OCI-LY7 (cell line): Measurements from ENCODE around the gene OASL. TPM values are rescaled to one million over a fixed set of nuclear protein-coding genes. Genes with fewer than 3 reads are reported as not detected.

Experiments
- BruUV-seq: library from RNA; stranded (reverse); fragments of 400-500 nt; replicated peaks from 2 replicates; lab custom pipeline; 2021; lab: Mats Ljungman, UMichigan
- CTCF ChIA-PET: fragments of 300-600 bp; sonication (Branson Sonifier 250); formaldehyde crosslinking; loops from one replicate; lab custom pipeline; 2022; ENCODE audit warnings: antibody characterized with exemption; ENCODE audit not compliant: unreplicated experiment; lab: Charles Lee
- POLR2A ChIA-PET: fragments of 300-600 bp; sonication (Branson Sonifier 250); formaldehyde crosslinking; loops from one replicate; lab custom pipeline; 2022; ENCODE audit warnings: antibody characterized with exemption; lab: Charles Lee
- DNase-seq: peaks from one replicate; pipeline ENCODE4 v3.0.0-alpha.2; 2015; ENCODE audit warnings: low spot score
- H2AFZ ChIP-seq: fragments of 200-600 bp; sonication (generic), shearing (Covaris generic); 2 replicates; pipeline ENCODE4 v1.6.1; 2014; ENCODE audit warnings: mild to moderate bottlenecking, antibody characterized with exemption, low read length, moderate library complexity
- H3K27ac ChIP-seq: fragments of 200-600 bp; sonication (generic); 2 replicates; pipeline ENCODE4 v1.5.1; 2014; ENCODE audit warnings: mixed run types, low read depth, mild to moderate bottlenecking, moderate library complexity, low read length, inconsistent platforms; ENCODE audit not compliant: poor library complexity, severe bottlenecking
- H3K36me3 ChIP-seq: fragments of 200-600 bp; sonication (generic); 2 replicates; pipeline ENCODE4 v1.6.1; 2014; ENCODE audit warnings: mild to moderate bottlenecking, antibody characterized with exemption, low read length, moderate library complexity, mixed read lengths; ENCODE audit not compliant: insufficient read depth
- H3K4me1 ChIP-seq: fragments of 200-600 bp; sonication (generic); 2 replicates; pipeline ENCODE4 v1.5.1; 2014; ENCODE audit warnings: mild to moderate bottlenecking, low read length; ENCODE audit not compliant: insufficient read depth, poor library complexity, severe bottlenecking
- H3K4me2 ChIP-seq: fragments of 200-600 bp; sonication (generic); 2 replicates; pipeline ENCODE4 v1.6.1; 2014; ENCODE audit warnings: mild to moderate bottlenecking, low read length
- H3K4me3 ChIP-seq: fragments of 200-600 bp; sonication (generic); 2 replicates; pipeline ENCODE4 v1.5.1; 2014; ENCODE audit warnings: mild to moderate bottlenecking, low read depth, low read length; ENCODE audit not compliant: poor library complexity, severe bottlenecking
- H3K79me2 ChIP-seq: fragments of 200-600 bp; sonication (generic); 2 replicates; pipeline ENCODE4 v1.6.1; 2016; ENCODE audit warnings: low read depth, mild to moderate bottlenecking, low read length, moderate library complexity, mixed read lengths; ENCODE audit not compliant: insufficient read depth
- H3K9me2 ChIP-seq: fragments of 200-600 bp; sonication (generic); 2 replicates; pipeline ENCODE4 v1.6.1; 2016; ENCODE audit warnings: mild to moderate bottlenecking, low read length, mixed read lengths; ENCODE audit not compliant: insufficient read depth
- H3K9me3 ChIP-seq: fragments of 200-600 bp; sonication (generic); 2 replicates; pipeline ENCODE4 v1.6.1; 2014; ENCODE audit warnings: mild to moderate bottlenecking, mixed run types, low read length, mixed read lengths
- H4K20me1 ChIP-seq: fragments of 200-600 bp; sonication (generic); 2 replicates; pipeline ENCODE4 v1.6.1; 2014; ENCODE audit warnings: mild to moderate bottlenecking, antibody characterized with exemption, low read length, moderate library complexity, mixed read lengths; ENCODE audit not compliant: insufficient read depth
- CTCF ChIP-seq: fragments of 200-600 bp; sonication (generic); conservative IDR thresholded peaks from 2 replicates; pipeline ENCODE4 v1.5.1; 2014; ENCODE audit warnings: mild to moderate bottlenecking, antibody characterized with exemption, low read length, moderate library complexity, mixed read lengths
- EZH2phosphoT487 ChIP-seq: fragments of 200-600 bp; sonication (generic); IDR thresholded peaks from 2 replicates; pipeline ENCODE4 v1.6.1; 2018; ENCODE audit warnings: low read depth, borderline replicate concordance, mild to moderate bottlenecking, mixed run types, antibody characterized with exemption, low read length, moderate library complexity, mixed read lengths
- intact Hi-C: fragments of 100-400 bp; cut with micrococcal nuclease; formaldehyde crosslinking; loops from one replicate; pipeline ENCODE4 v1.10.0; 2022; ENCODE audit not compliant: unreplicated experiment
- total RNA-seq, 2 experiments: library from RNA; depleted of rRNA in 1 of 2; stranded (reverse); fragments of >200 nt in 1 of 2; shearing (Covaris generic) in 1 of 2; gene quantifications; 2 replicates each; pipeline ENCODE4 v1.2.3, GENCODE V29; 2014 to 2022

The OASL gene
- total RNA-seq, 2 experiments from 2014 or later = 0.09 to 0.25 TPM

- Histone ChIP-seq H3K27ac (no peak overlapping the region), H3K79me2 (no peaks in the 10 kb centered on the region), H3K4me3 (no peak overlapping the region), H3K9me3 (no peaks in the 10 kb centered on the region), H3K36me3 (no peaks in the 10 kb centered on the region), H3K4me2 (no peak overlapping the region), H3K4me1 (no peaks in the 10 kb centered on the region), H4K20me1 (no peaks in the 10 kb centered on the region), H3K9me2 (no peaks in the 10 kb centered on the region), H2AFZ (no peak overlapping the region)
- intact Hi-C loops = no loop called here
- no TSS peak for BruUV-seq
- TF ChIP-seq EZH2phosphoT487 = no peak
- no peak for TF ChIP-seq CTCF
- ChIA-PET CTCF (no interaction called here), POLR2A (interaction anchor here (0.6 kb wide), 1 partner anchor 26 kb away, joined by 7 read pairs; no protein-coding TSS in a partner anchor)
- DNase-seq = no peak
These were observed 59.7 kb downstream of the OASL start for GRCh38 chr12:120979220-120979861.

- no TSS peak for BruUV-seq
- Histone ChIP-seq H3K4me1 (no peaks in the 10 kb centered on the region), H3K27ac (no peak within 1 kb of the TSS), H3K36me3 (no peaks in the 10 kb centered on the region), H3K4me3 (no peak within 1 kb of the TSS), H2AFZ (no peak within 1 kb of the TSS), H3K79me2 (no peaks in the 10 kb centered on the region), H3K9me3 (no peaks in the 10 kb centered on the region), H3K9me2 (no peaks in the 10 kb centered on the region), H4K20me1 (no peaks in the 10 kb centered on the region), H3K4me2 (no peak within 1 kb of the TSS)
- no peak for DNase-seq
- intact Hi-C loops = no loop called here
- no peak for TF ChIP-seq EZH2phosphoT487
- no peak for TF ChIP-seq CTCF
- POLR2A ChIA-PET = interaction anchor here (0.5 kb wide), 1 partner anchor 375 kb away, joined by 3 read pairs; no protein-coding TSS in a partner anchor
- CTCF ChIA-PET = interaction anchor here (0.6 kb wide), 1 partner anchor 192 kb away, joined by 3 read pairs; no protein-coding TSS in a partner anchor
These were observed 60.5 kb downstream of the OASL start, which contains the start of gene HNF1A for GRCh38 chr12:120978296-120979219. HNF1A (plus strand) TSS chr12:120978543; CDS start chr12:120978769, 226 bp downstream.
